Hepatocyte (in vitro differentiated cells): ENCODE measurements around the gene FABP7. TPM values are rescaled to one million over a fixed set of nuclear protein-coding genes. Genes with fewer than 3 reads are reported as not detected.
A peak's percentile ranks its signal among the peaks of the same experiment; 100 is the strongest.
"Not testable (repeated sequence)": the region's sequence is repeated elsewhere in the genome, so short reads cannot be mapped to it uniquely, and the experiment has no call there.

Experiments used
- DNase-seq: peaks from one replicate; pipeline ENCODE4 v3.0.0-alpha.2; 2016; ENCODE audit warnings: low spot score
- H2AFZ ChIP-seq: fragments of 200-600 bp; sonication (generic); 2 replicates; pipeline ENCODE4 v1.6.0; 2016; ENCODE audit warnings: antibody characterized with exemption, mild to moderate bottlenecking
- H3K27ac ChIP-seq: fragments of 200-600 bp; sonication (generic); 2 replicates; pipeline ENCODE4 v1.5.1; 2016; ENCODE audit warnings: mild to moderate bottlenecking
- H3K27me3 ChIP-seq: fragments of 200-600 bp; sonication (generic); 2 replicates; pipeline ENCODE4 v1.6.1; 2016
- H3K36me3 ChIP-seq: fragments of 200-600 bp; sonication (generic); replicated peaks from 2 replicates; pipeline ENCODE4 v1.5.1; 2016; ENCODE audit warnings: low read depth; ENCODE audit not compliant: insufficient read depth
- H3K4me1 ChIP-seq: fragments of 200-600 bp; sonication (generic); 2 replicates; pipeline ENCODE4 v1.5.1; 2016; ENCODE audit warnings: mild to moderate bottlenecking, moderate library complexity; ENCODE audit not compliant: insufficient read depth
- H3K4me2 ChIP-seq: fragments of 200-600 bp; sonication (generic); 2 replicates; pipeline ENCODE4 v1.6.0; 2016
- H3K4me3 ChIP-seq: fragments of 200-600 bp; sonication (generic); 2 replicates; pipeline ENCODE4 v1.5.1; 2016; ENCODE audit warnings: mild to moderate bottlenecking
- H3K79me2 ChIP-seq: fragments of 200-600 bp; sonication (generic); 2 replicates; pipeline ENCODE4 v1.6.0; 2017; ENCODE audit warnings: mild to moderate bottlenecking
- H3K9me2 ChIP-seq: fragments of 200-600 bp; sonication (generic); replicated peaks from 2 replicates; pipeline ENCODE4 v1.6.0; 2017; ENCODE audit warnings: mild to moderate bottlenecking; ENCODE audit not compliant: insufficient read depth
- H3K9me3 ChIP-seq: fragments of 200-600 bp; sonication (generic); 2 replicates; pipeline ENCODE4 v1.5.1; 2016; ENCODE audit warnings: low read depth, mild to moderate bottlenecking
- H4K20me1 ChIP-seq: fragments of 200-600 bp; sonication (generic); 2 replicates; pipeline ENCODE4 v1.6.0; 2016; ENCODE audit warnings: mild to moderate bottlenecking; ENCODE audit not compliant: insufficient read depth, poor library complexity, severe bottlenecking
- CTCF ChIP-seq: fragments of 200-600 bp; sonication (generic); IDR thresholded peaks from 2 replicates; pipeline ENCODE4 v1.5.1; 2016; ENCODE audit warnings: antibody characterized with exemption, mild to moderate bottlenecking; ENCODE audit not compliant: poor library complexity
- EZH2 ChIP-seq: fragments of 200-600 bp; sonication (generic); IDR thresholded peaks from 2 replicates; pipeline ENCODE4 v1.6.1; 2016; ENCODE audit warnings: antibody characterized with exemption, mild to moderate bottlenecking, borderline replicate concordance
- EZH2phosphoT487 ChIP-seq: fragments of 200-600 bp; sonication (generic); IDR thresholded peaks from one replicate; pipeline ENCODE4 v1.6.1; 2018; ENCODE audit warnings: antibody characterized with exemption, mild to moderate bottlenecking, low read depth, moderate library complexity; ENCODE audit not compliant: unreplicated experiment, severe bottlenecking
- WGBS: methylation state at CpG from one replicate; pipeline ENCODE4 v1.1.6; 2016; ENCODE audit warnings: low lambda C conversion rate; ENCODE audit errors: missing lambda C conversion rate; 5-methylcytosine and 5-hydroxymethylcytosine counted together
- polyA plus RNA-seq: library from polyadenylated mRNA; unstranded; fragments of >200 nt; fragmentation: Nextera tagmentation; extraction: Ambion mirVana; gene quantifications from 2 replicates; pipeline ENCODE4 v1.2.1, GENCODE V29; 2016
- total RNA-seq: library from RNA; depleted of rRNA; stranded (reverse); fragments of >200 nt; gene quantifications from 2 replicates; pipeline ENCODE4 v1.2.3, GENCODE V29; 2014

The FABP7 gene
- total and polyA plus RNA-seq, 2 experiments from 2014 or later: 0.60 TPM; not detected in 1

- not testable (repeated sequence) for DNase-seq, H3K27ac ChIP-seq, H3K36me3 ChIP-seq, H3K79me2 ChIP-seq, H3K4me2 ChIP-seq, H3K4me1 ChIP-seq, H3K27me3 ChIP-seq, H3K9me3 ChIP-seq, H3K9me2 ChIP-seq, H2AFZ ChIP-seq, H4K20me1 ChIP-seq, H3K4me3 ChIP-seq
- 29% methylated on average over 8 of the region's 8 CpGs for WGBS
- peak; percentile 21 for TF ChIP-seq CTCF
These were observed 35.3 kb upstream of the FABP7 start for GRCh38 chr6:122744247-122744646.

- not testable (repeated sequence) for H3K27ac ChIP-seq, H3K27me3 ChIP-seq, H4K20me1 ChIP-seq, H2AFZ ChIP-seq, H3K4me1 ChIP-seq, H3K79me2 ChIP-seq, H3K9me3 ChIP-seq, DNase-seq, H3K4me2 ChIP-seq, H3K4me3 ChIP-seq, H3K9me2 ChIP-seq, H3K36me3 ChIP-seq
- WGBS: 99% methylated on average over 3 of the region's 3 CpGs
These were observed 34.7 kb upstream of the FABP7 start for GRCh38 chr6:122744856-122745255.

- Histone ChIP-seq H3K4me1 (no peaks in the 10 kb centered on the region), H3K4me3 (no peak overlapping the region), H3K9me2 (no peaks in the 10 kb centered on the region), H3K4me2 (no peak overlapping the region), H3K9me3 (no peaks in the 10 kb centered on the region), H3K79me2 (no peaks in the 10 kb centered on the region), H3K27ac (no peak overlapping the region), H2AFZ (no peak overlapping the region), H3K27me3 (no peaks in the 10 kb centered on the region), H4K20me1 (no peaks in the 10 kb centered on the region), H3K36me3 (no peaks in the 10 kb centered on the region)
- 96% methylated on average over 9 of the region's 9 CpGs for WGBS
- no peak for DNase-seq
- TF ChIP-seq EZH2: no peak
- no peak for TF ChIP-seq EZH2phosphoT487
- TF ChIP-seq CTCF: no peak
These were observed 32.8 kb upstream of the FABP7 start for GRCh38 chr6:122746688-122747087.

GRCh38 chr6:122747573-122747972 is 31.9 kb upstream of the FABP7 start:
- no peaks in the 10 kb centered on the region for H3K9me2 ChIP-seq
- no peaks in the 10 kb centered on the region for H3K4me1 ChIP-seq
- no peaks in the 10 kb centered on the region for H3K79me2 ChIP-seq
- no peaks in the 10 kb centered on the region for H3K9me3 ChIP-seq
- H3K36me3 ChIP-seq: no peaks in the 10 kb centered on the region
- H3K27me3 ChIP-seq: no peaks in the 10 kb centered on the region
- no peak overlapping the region for H3K27ac ChIP-seq
- H3K4me2 ChIP-seq: no peak overlapping the region
- no peaks in the 10 kb centered on the region for H4K20me1 ChIP-seq
- WGBS: 97% methylated on average over 10 of the region's 10 CpGs
- H3K4me3 ChIP-seq: no peak overlapping the region
- no peak overlapping the region for H2AFZ ChIP-seq
- TF ChIP-seq CTCF: no peak
- no peak for TF ChIP-seq EZH2
- no peak for TF ChIP-seq EZH2phosphoT487
- DNase-seq: no peak

- not testable (repeated sequence) for H2AFZ ChIP-seq, H3K27ac ChIP-seq, H3K9me3 ChIP-seq, H3K4me1 ChIP-seq, H3K79me2 ChIP-seq, H3K36me3 ChIP-seq, H3K27me3 ChIP-seq, DNase-seq, H3K4me2 ChIP-seq, H4K20me1 ChIP-seq, H3K9me2 ChIP-seq, H3K4me3 ChIP-seq
- 39% methylated on average over 5 of the region's 5 CpGs for WGBS
These were observed 30.6 kb upstream of the FABP7 start for GRCh38 chr6:122748945-122749344.
